SK-N-SH (cell line): Measurements from ENCODE around the gene CNIH2. TPM values are rescaled to one million over a fixed set of nuclear protein-coding genes. Genes with fewer than 3 reads are reported as not detected.

Experiments used
- CTCF ChIA-PET: fragments of 300-600, 350-600 bp; formaldehyde crosslinking; extraction: SDS; loops from one replicate; lab custom pipeline; 2021; lab: Yijun Ruan, JAX
- POLR2A ChIA-PET: fragments of 350-600 bp; sonication (Branson Sonifier 250); formaldehyde crosslinking; extraction: SDS; loops from one replicate; lab custom pipeline; 2020; ENCODE audit warnings: antibody characterized with exemption, inconsistent platforms; lab: Yijun Ruan, JAX
- DNase-seq: peaks from one replicate; pipeline ENCODE4 v3.0.0; 2012
- H2AFZ ChIP-seq: fragments of 200-600 bp; sonication (generic); 2 replicates; pipeline ENCODE4 v1.8.1; 2016; ENCODE audit warnings: antibody characterized with exemption, mild to moderate bottlenecking, low read depth
- H3F3A ChIP-seq: fragments of 200-600 bp; sonication (generic); replicated peaks from 2 replicates; pipeline ENCODE3; 2016; ENCODE audit warnings: antibody characterized with exemption, mild to moderate bottlenecking; ENCODE audit not compliant: insufficient read depth
- H3K27ac ChIP-seq, 2 experiments: fragments of 200-500 bp in 1 of 2; fragments of 200-600 bp in 1 of 2; sonication (Bioruptor generic) in 1 of 2; sonication (generic), shearing (Covaris generic) in 1 of 2; 2 replicates each; pipeline versions ENCODE4 v1.5.1 to v1.6.1; 2014 to 2016; ENCODE audit warnings: low read depth in 2 of 2, inconsistent platforms in 1 of 2, low read length in 1 of 2, mild to moderate bottlenecking in 1 of 2, mixed read lengths in 1 of 2
- H3K27me3 ChIP-seq: fragments of 200-600 bp; sonication (generic), shearing (Covaris generic); 2 replicates; pipeline ENCODE4 v1.6.1; 2016; ENCODE audit warnings: mixed run types; ENCODE audit not compliant: insufficient read depth
- H3K36me3 ChIP-seq, 2 experiments: fragments of 200-500 bp in 1 of 2; fragments of 200-600 bp in 1 of 2; sonication (Bioruptor generic) in 1 of 2; sonication (generic) in 1 of 2; replicated peaks in 1 of 2; 2 replicates each; pipeline versions ENCODE3 to v1.5.1; 2014 to 2016; ENCODE audit warnings: low read length in 1 of 2, mild to moderate bottlenecking in 1 of 2; ENCODE audit not compliant: insufficient read depth in 2 of 2, control insufficient read depth in 1 of 2
- H3K4me1 ChIP-seq, 2 experiments: fragments of 200-500 bp in 1 of 2; fragments of 200-600 bp in 1 of 2; sonication (Bioruptor generic) in 1 of 2; sonication (generic), shearing (Covaris generic) in 1 of 2; 2 replicates each; pipeline versions ENCODE4 v1.5.1 to v1.6.1; 2014 to 2016; ENCODE audit warnings: low read depth in 1 of 2, low read length in 1 of 2, mixed run types in 1 of 2; ENCODE audit not compliant: insufficient read depth in 2 of 2, control insufficient read depth in 1 of 2
- H3K4me2 ChIP-seq: fragments of 200-600 bp; sonication (generic), shearing (Covaris generic); 2 replicates; pipeline ENCODE4 v1.6.1; 2017; ENCODE audit warnings: mixed run types
- H3K4me3 ChIP-seq, 2 experiments: fragments of 200-500 bp in 1 of 2; fragments of 200-600 bp in 1 of 2; sonication (Bioruptor generic) in 1 of 2; sonication (generic), shearing (Covaris generic) in 1 of 2; 2 replicates each; pipeline versions ENCODE4 v1.5.1 to v1.8.1; 2014 to 2016; ENCODE audit warnings: low read depth in 2 of 2, inconsistent platforms in 1 of 2, low read length in 1 of 2, mild to moderate bottlenecking in 1 of 2, mixed read lengths in 1 of 2, moderate library complexity in 1 of 2
- H3K79me2 ChIP-seq: fragments of 200-600 bp; sonication (generic); 2 replicates; pipeline ENCODE4 v1.8.1; 2017; ENCODE audit warnings: mild to moderate bottlenecking; ENCODE audit not compliant: insufficient read depth
- H3K9ac ChIP-seq: fragments of 200-600 bp; sonication (generic); 2 replicates; pipeline ENCODE4 v1.6.1; 2017; ENCODE audit warnings: mixed run types
- H3K9me2 ChIP-seq: fragments of 200-600 bp; sonication (generic); 2 replicates; pipeline ENCODE4 v1.6.1; 2017; ENCODE audit warnings: mixed run types
- H3K9me3 ChIP-seq: fragments of 200-600 bp; sonication (generic); 2 replicates; pipeline ENCODE4 v1.6.1; 2017; ENCODE audit warnings: mixed run types, mild to moderate bottlenecking, moderate library complexity
- H4K20me1 ChIP-seq: fragments of 200-600 bp; sonication (generic); 2 replicates; pipeline ENCODE4 v1.6.1; 2017; ENCODE audit warnings: mild to moderate bottlenecking, mixed run types; ENCODE audit not compliant: insufficient read depth
- CHD2 ChIP-seq: fragments of 150-350 bp; IDR thresholded peaks from 2 replicates; pipeline ENCODE4 v1.6.1; 2018; ENCODE audit warnings: low read length; ENCODE audit not compliant: partially characterized antibody
- EZH2phosphoT487 ChIP-seq: fragments of 200-600 bp; sonication (generic); IDR thresholded peaks from 2 replicates; pipeline ENCODE4 v1.6.1; 2017; ENCODE audit warnings: low read depth, mixed run types, mild to moderate bottlenecking, antibody characterized with exemption, moderate library complexity, borderline replicate concordance
- FOXM1 ChIP-seq: IDR thresholded peaks from 2 replicates; pipeline ENCODE4 v1.4.0; 2012; ENCODE audit warnings: low read depth, mild to moderate bottlenecking
- GABPA ChIP-seq: IDR thresholded peaks from 2 replicates; pipeline ENCODE4 v1.4.0; 2012; ENCODE audit warnings: low read depth, mild to moderate bottlenecking
- MXI1 ChIP-seq: IDR thresholded peaks from 2 replicates; pipeline ENCODE4 v1.6.1; 2012; ENCODE audit warnings: mild to moderate bottlenecking, low read depth, low read length, improper control_type of control experiment
- NRF1 ChIP-seq: IDR thresholded peaks from 2 replicates; pipeline ENCODE4 v1.6.1; 2012; ENCODE audit warnings: low read depth, mild to moderate bottlenecking, low read length
- RAD21 ChIP-seq: IDR thresholded peaks from 2 replicates; pipeline ENCODE4 v1.6.1; 2012; ENCODE audit warnings: mild to moderate bottlenecking, low read length
- RFX5 ChIP-seq: IDR thresholded peaks from 2 replicates; pipeline ENCODE4 v1.6.1; 2012; ENCODE audit warnings: mild to moderate bottlenecking, improper control_type of control experiment, low read length
- RXRA ChIP-seq: IDR thresholded peaks from 2 replicates; pipeline ENCODE4 v1.4.0; 2012; ENCODE audit warnings: low read depth, mild to moderate bottlenecking, borderline replicate concordance
- TAF1 ChIP-seq: IDR thresholded peaks from 2 replicates; pipeline ENCODE4 v1.6.1; 2012; ENCODE audit warnings: low read depth, mild to moderate bottlenecking, low read length, moderate library complexity, borderline replicate concordance
- TCF12 ChIP-seq: IDR thresholded peaks from 2 replicates; pipeline ENCODE4 v1.4.0; 2012
- TEAD4 ChIP-seq: IDR thresholded peaks from 2 replicates; pipeline ENCODE4 v1.4.0; 2012; ENCODE audit warnings: mild to moderate bottlenecking, borderline replicate concordance; ENCODE audit not compliant: insufficient read depth
- WGBS: methylation state at CpG from one replicate; pipeline ENCODE4 v1.1.6; 2017; ENCODE audit warnings: low lambda C conversion rate; 5-methylcytosine and 5-hydroxymethylcytosine counted together
- polyA plus RNA-seq, 3 experiments: library from polyadenylated mRNA; depleted of rRNA; stranded (reverse); fragments of >200 nt; gene quantifications; 2 replicates each; pipeline ENCODE4 v1.2.3, GENCODE V29; 2012
- TF ChIP-seq, protein P1 (sequence below): fragments of 150-350 bp; IDR thresholded peaks from 2 replicates; pipeline ENCODE4 v1.6.1; 2017; ENCODE audit warnings: antibody characterized with exemption, low read length, low read depth, borderline replicate concordance
- TF ChIP-seq, protein P2 (sequence below): fragments of 150-350 bp; IDR thresholded peaks from 2 replicates; pipeline ENCODE4 v1.6.1; 2016; ENCODE audit warnings: mild to moderate bottlenecking, low read depth, low read length
- TF ChIP-seq, protein P3 (sequence below): fragments of 200-600 bp; sonication (generic); IDR thresholded peaks from 2 replicates; pipeline ENCODE4 v1.6.1; 2017; ENCODE audit warnings: antibody characterized with exemption, mild to moderate bottlenecking, moderate library complexity
- TF ChIP-seq, protein P4 (sequence below): IDR thresholded peaks from 2 replicates; pipeline ENCODE4 v1.4.0; 2012; ENCODE audit warnings: low read depth, borderline replicate concordance
- TF ChIP-seq, protein P5 (sequence below): IDR thresholded peaks from 2 replicates; pipeline ENCODE4 v1.4.0; 2012; ENCODE audit warnings: low read depth

CNIH2 gene
- polyA plus RNA-seq, 1 of the 3 experiments (the other 2 are of a cell fraction), result 11.8 TPM

DNA sequence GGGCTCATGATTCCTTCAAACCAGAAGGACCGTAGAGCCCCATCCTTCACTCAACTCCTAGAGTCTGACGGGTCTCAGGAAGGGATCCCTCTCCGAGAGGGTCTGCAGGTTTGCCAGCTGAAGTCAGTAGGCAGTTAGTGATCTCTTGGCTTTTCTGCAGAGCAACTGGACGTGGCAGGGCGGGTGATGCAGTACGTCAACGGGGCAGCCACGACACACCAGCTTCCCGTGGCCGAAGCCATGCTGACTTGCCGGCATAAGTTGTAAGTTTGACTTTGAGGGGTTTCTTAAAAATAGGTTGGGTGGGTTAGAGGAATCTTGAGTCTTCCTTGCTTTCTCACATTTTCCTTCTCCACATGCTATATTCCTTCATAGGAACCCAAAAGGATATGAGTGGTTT, 42.8 kb upstream of the CNIH2 start:
- Histone ChIP-seq H3K9me2 (no peaks in the 10 kb centered on the region), H3K9ac (no peak overlapping the region), H3K36me3 (peaks cover 19 to 92% of the 10 kb centered on the region in 2 experiments), H3K27ac (no peak overlapping the region), H4K20me1 (no peaks in the 10 kb centered on the region), H3K4me2 (no peak overlapping the region), H3K4me3 (no peak overlapping the region), H3K9me3 (no peaks in the 10 kb centered on the region), H2AFZ (no peak overlapping the region), H3K27me3 (no peaks in the 10 kb centered on the region), H3F3A (no peaks in the 10 kb centered on the region), H3K4me1 (no peaks in the 10 kb centered on the region), H3K79me2 (no peaks in the 10 kb centered on the region)
- no peak for DNase-seq
- TF ChIP-seq RXRA, result no peak
- TF ChIP-seq, protein P1, sequence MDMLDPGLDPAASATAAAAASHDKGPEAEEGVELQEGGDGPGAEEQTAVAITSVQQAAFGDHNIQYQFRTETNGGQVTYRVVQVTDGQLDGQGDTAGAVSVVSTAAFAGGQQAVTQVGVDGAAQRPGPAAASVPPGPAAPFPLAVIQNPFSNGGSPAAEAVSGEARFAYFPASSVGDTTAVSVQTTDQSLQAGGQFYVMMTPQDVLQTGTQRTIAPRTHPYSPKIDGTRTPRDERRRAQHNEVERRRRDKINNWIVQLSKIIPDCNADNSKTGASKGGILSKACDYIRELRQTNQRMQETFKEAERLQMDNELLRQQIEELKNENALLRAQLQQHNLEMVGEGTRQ, result no peak
- TF ChIP-seq, protein P2, sequence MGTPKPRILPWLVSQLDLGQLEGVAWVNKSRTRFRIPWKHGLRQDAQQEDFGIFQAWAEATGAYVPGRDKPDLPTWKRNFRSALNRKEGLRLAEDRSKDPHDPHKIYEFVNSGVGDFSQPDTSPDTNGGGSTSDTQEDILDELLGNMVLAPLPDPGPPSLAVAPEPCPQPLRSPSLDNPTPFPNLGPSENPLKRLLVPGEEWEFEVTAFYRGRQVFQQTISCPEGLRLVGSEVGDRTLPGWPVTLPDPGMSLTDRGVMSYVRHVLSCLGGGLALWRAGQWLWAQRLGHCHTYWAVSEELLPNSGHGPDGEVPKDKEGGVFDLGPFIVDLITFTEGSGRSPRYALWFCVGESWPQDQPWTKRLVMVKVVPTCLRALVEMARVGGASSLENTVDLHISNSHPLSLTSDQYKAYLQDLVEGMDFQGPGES, result no peak
- TF ChIP-seq NRF1, result no peak
- no peak for TF ChIP-seq CHD2
- TF ChIP-seq MXI1, result no peak
- TF ChIP-seq RAD21, result no peak
- no peak for TF ChIP-seq FOXM1
- TF ChIP-seq, protein P3, sequence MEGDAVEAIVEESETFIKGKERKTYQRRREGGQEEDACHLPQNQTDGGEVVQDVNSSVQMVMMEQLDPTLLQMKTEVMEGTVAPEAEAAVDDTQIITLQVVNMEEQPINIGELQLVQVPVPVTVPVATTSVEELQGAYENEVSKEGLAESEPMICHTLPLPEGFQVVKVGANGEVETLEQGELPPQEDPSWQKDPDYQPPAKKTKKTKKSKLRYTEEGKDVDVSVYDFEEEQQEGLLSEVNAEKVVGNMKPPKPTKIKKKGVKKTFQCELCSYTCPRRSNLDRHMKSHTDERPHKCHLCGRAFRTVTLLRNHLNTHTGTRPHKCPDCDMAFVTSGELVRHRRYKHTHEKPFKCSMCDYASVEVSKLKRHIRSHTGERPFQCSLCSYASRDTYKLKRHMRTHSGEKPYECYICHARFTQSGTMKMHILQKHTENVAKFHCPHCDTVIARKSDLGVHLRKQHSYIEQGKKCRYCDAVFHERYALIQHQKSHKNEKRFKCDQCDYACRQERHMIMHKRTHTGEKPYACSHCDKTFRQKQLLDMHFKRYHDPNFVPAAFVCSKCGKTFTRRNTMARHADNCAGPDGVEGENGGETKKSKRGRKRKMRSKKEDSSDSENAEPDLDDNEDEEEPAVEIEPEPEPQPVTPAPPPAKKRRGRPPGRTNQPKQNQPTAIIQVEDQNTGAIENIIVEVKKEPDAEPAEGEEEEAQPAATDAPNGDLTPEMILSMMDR, result no peak
- no peak for TF ChIP-seq GABPA
- no peak for TF ChIP-seq EZH2phosphoT487
- no peak for TF ChIP-seq TEAD4
- TF ChIP-seq, protein P4, sequence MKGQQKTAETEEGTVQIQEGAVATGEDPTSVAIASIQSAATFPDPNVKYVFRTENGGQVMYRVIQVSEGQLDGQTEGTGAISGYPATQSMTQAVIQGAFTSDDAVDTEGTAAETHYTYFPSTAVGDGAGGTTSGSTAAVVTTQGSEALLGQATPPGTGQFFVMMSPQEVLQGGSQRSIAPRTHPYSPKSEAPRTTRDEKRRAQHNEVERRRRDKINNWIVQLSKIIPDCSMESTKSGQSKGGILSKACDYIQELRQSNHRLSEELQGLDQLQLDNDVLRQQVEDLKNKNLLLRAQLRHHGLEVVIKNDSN, result no peak
- TF ChIP-seq, protein P5, sequence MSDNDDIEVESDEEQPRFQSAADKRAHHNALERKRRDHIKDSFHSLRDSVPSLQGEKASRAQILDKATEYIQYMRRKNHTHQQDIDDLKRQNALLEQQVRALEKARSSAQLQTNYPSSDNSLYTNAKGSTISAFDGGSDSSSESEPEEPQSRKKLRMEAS, result no peak
- TF ChIP-seq TAF1, result no peak
- TF ChIP-seq TCF12, result no peak
- no peak for TF ChIP-seq RFX5
- ChIA-PET CTCF (interaction anchor here (4.8 kb wide), 1 partner anchor 12 kb away, joined by 34 read pairs; no protein-coding TSS in a partner anchor), POLR2A (no interaction called here)
- WGBS, result 90% methylated on average over 11 of the region's 11 CpGs
